Hematopoietic multipotent progenitor cell treated with erythropoietin and hydrocortisone succinate and interleukin-3 and kit ligand, for 8 days (in vitro differentiated cells): ENCODE measurements around the gene HOTAIR.

Source experiments
- DNase-seq: peaks from one replicate; pipeline ENCODE4 v3.0.0-alpha.2; 2015

Gene HOTAIR

GRCh38 chr12:53998110-53998899 is 23.6 kb upstream of the HOTAIR start:
- no peak for DNase-seq

DNA sequence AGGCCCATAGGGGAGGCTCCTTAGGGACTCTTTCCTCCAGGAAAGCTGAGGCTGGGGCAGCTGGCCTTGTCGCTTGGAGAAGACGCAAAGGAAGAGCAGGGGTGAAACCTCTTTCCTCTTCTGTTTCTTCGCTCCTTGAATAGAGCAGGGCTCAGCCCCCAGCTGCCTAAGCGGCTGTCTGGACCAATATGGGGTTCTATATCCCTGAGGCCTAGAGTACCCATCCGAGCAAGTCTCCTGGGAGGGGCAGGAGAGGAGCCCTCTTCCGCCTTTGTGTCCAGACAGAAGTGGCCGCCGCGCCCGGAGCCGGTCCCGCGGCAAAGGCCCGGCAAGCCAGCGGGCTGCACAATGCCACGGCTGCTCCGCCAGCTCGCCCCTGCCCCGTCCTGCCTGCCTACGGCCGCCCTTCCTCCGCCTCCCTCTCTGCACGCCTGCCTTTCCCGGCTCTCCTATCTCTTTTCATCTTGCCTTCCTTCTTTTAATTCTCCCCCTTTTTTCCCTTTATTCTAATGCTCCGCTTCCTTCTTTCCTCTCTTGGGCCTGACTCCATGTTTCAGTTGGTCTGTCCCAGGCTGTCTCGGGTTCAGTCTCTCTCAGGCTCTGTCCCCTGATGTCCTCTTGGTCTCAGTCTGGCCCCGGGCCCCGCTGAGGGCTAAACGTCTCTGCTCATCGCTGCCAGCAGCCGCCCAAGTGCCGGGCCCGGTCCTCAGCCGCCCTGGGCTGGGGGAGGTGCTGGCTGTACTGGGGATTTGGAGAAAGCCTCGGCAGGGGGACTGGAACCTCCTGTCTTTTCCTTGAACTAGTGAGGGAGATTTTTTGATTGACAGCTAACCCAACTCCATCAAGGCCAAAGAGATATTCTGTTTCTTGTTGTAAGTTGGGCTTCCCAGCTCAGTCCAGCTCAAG is 22.7 kb upstream of the HOTAIR start:
- DNase-seq = no peak

DNA sequence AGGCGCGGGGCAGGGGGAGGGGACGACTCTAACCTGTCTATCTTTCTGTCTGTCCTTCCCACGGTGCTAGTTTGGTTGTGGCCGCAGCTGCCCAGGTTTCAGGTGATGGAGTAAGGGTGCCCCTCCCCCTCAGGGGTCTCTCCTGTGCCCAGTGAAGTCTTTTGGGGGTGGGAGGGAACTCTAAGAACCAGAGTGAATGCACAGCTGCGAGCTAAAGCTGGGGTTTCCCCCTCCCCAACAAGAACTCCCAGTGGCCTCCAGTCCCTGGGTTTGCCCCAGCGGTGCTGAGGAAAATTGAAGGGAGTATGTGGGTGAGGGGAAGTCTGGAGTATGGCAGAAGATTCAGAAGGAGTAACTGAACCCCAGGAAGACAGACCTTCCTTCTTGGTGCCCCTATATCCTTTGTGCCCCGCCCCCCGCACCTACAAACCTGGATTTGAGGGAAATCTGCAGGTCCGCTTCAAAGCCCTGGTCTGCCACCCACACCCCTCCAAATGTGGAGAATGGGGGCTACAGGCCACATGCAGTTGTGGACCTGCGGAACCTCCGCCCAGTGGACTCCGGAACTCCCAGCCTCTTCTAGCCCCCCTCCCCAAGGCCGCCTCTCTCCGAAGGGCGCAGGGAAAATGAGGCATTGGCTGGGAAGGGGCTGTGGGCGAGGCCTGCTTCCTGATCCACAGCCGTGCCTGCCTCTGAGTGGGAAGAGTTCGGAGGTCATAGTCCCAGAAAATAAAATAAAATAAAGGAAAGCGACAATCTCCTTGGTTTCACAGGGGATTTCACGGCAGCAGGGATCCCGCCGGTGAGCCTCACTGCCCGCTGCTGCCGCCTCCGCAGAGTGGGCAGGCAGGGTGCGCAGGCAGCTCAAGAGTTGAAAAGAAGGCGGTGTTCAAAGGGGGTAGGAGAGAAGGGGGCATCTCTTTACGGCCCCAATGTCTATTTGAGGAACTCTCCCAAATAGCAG is 21.8 kb upstream of the HOTAIR start:
- no peak for DNase-seq

- no peak for DNase-seq
Measured at GRCh38 chr12:53995378-53996239, 20.9 kb upstream of the HOTAIR start.

DNA sequence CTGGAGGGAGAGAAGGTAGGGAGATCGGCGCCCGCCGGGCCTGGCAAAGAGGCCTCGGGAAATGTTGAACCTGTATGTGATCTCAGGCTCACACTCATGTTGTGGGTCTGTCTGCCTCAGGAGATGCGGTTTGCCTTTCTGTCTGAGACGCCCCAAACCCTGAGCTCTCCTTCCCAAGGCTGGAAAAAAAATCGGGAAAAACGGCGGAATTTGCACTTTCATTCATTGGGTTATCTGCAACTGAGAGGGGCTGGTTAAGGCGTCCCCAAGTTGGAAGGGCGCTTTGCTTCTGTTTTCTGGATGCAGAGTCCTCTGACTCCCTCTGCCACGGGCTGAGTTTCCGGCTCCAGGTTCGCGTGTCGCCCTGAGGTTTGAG is 20.2 kb upstream of the HOTAIR start:
- no peak for DNase-seq

DNA sequence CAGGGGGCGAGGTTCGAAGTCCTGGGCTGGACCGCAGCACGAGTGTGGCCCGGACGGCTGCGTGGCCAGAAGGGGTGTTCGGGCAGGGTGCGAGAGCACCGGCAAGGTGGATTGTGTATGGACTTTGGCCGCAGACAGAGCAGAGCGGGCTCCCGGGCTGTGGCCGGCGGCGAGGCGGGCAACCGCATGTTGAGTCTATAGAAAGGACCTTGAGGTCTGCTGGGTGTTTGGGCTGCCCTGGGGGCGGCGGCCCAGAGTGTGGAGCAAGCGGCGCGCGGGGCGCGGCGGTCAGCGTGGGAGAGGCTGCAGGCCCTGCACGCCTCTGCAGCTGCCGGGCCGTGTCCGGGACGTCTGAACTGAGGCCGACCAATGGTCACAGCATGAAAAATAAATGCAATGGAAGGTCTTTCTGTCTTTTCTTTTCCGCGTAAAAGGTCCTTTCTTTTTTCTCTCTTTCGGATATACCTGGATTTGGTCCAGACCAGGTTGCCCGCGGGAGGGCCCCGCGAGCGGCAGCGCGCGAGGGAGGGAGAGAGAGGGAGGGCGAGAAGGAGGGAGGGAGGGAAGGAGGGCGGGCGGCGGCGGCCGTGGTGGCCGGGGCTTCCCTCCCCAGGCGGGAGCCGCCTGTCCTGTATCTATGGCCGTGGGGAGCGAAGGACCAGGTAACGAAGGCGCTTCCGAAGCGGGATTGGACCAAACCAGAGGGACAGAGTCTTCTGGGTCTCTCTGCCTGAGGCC is 19.7 kb upstream of the HOTAIR start:
- DNase-seq = no peak

- DNase-seq = no peak
Measured at GRCh38 chr12:53994009-53994263, 19.2 kb upstream of the HOTAIR start.

GRCh38 chr12:53993162-53994008 is 18.6 kb upstream of the HOTAIR start:
- no peak for DNase-seq

GRCh38 chr12:53992377-53992889 is 17.7 kb upstream of the HOTAIR start:
- no peak for DNase-seq

DNA sequence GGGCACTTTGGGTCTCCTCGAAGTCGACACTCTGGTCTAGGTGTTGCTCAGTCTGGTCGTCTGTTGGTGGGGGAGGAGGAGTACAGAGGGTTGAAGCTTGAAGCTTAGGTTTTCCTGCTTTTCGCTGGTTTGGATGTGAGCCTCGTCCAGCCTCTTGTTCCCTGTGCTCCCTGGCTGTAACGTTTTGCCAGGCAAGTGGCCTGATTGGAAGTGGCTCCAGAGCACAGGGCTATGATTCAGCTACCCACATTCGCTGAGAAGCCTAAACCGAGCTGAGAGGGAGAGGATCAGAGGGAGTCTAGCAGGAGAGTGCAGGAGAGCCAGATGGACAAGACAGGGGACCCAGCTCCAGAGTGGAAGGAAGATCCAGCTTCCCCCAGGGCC is 16.3 kb upstream of the HOTAIR start:
- no peak for DNase-seq

DNA sequence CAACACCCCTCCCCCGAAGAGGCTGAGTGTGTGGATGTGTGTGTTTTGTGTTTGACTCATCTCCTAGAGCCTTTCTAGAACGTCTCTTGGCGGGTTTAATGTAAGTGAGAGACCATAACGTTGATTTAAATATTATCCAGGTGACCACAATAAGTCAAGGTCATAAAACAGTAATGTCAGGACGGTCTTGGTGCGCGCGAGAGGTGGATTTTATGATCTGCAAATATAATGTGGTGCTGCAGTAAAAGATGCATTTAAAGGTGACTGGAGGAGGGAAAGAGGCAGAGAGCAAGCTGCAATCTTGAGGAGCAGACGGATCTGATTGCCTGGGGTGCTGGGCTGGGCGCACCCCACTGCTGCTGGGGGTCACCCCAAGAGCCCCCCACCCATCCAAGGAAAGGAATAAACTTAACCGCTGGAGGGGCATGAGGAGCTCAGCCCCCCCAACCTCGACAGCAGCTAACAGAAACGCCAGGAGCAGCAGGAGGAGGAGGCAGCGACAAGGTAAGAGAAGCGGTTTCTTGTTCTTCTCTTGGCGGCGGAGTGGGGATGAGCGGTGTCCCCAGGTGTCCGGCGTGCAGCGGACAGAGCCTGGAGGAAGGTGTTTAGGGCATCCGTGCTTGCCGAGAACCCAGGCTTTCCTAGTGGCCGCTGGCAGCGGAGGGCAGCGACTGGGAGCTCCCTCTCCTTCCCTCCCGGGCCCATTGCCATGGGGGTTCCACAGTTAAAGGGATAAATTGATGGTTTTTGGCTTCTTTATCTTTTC is 15.7 kb upstream of the HOTAIR start:
- DNase-seq = no peak

- peak; percentile 50 for DNase-seq
Measured at GRCh38 chr12:53989227-53990113, 14.7 kb upstream of the HOTAIR start.

DNA sequence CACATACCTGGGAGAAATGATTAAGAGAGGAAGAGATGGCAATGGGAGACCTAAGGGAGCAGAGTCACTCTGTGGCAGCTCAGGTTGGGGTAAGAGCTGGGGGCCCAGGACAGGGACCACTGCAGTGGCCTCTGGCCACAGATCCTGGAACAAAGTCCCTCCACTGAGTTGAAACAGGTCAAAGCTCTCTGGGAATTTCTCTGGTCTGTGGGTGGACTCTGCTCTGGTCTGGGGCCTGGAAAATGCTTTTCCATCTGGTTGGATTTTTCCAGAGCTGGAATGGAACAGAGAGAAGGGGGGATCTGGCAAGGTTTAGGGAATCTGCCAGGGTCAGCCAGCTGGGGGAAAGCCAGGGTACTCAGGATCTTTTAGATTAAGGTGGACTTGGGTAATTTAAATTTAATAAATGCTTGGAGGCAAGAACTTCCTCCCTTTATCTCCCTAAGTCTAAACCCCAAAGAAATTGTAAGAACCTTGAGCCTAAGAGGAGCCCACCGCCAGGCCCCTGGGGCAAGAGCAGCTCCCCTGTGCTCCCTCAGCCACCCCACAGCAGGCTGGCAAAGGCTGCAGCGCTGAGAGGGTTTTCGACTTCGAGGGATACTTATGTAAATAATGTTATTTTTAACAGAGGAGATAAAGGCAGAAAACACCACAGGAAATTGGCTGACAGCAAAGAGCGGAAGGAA is 13.9 kb upstream of the HOTAIR start:
- DNase-seq = no peak

GRCh38 chr12:53987787-53988230 is 13.1 kb upstream of the HOTAIR start:
- DNase-seq = no peak

DNA sequence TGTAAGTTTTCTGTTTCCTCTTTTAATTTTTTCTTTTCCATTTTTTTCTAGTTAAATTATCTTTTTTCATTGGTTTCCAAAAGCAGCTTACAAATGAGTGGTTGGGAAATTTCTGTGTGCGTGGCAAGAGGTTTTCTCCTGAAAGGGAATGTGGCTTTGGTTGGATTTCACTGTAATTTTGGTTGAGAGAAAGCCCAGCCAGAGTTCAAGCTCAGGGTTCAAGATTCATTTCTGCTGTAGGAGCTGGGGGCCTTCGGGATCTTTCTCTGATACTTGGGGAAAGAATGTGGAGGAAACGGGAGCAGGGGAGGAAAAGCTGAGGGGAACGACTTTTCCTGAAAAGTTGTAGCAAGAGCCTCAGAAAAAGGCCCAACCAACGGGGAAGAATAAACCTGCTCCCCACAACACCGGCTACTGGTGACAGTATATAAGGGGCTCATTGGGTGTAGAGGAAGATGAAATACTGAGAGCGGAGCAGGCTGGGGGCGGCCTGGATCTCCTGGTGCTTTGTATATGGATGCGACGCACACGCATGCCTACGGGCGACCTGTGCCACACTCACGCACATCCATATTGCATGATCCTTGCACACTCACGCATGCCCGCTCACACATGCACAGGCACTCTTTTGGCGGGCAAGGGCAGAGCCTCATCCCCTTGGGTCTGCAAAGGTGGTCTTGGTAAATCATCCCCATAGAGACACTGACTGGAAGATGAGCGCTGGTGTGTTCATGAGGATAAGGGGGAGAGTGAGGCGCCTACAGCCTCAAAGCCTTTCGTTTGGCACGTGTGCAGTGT is 12.1 kb upstream of the HOTAIR start:
- DNase-seq = no peak

DNA sequence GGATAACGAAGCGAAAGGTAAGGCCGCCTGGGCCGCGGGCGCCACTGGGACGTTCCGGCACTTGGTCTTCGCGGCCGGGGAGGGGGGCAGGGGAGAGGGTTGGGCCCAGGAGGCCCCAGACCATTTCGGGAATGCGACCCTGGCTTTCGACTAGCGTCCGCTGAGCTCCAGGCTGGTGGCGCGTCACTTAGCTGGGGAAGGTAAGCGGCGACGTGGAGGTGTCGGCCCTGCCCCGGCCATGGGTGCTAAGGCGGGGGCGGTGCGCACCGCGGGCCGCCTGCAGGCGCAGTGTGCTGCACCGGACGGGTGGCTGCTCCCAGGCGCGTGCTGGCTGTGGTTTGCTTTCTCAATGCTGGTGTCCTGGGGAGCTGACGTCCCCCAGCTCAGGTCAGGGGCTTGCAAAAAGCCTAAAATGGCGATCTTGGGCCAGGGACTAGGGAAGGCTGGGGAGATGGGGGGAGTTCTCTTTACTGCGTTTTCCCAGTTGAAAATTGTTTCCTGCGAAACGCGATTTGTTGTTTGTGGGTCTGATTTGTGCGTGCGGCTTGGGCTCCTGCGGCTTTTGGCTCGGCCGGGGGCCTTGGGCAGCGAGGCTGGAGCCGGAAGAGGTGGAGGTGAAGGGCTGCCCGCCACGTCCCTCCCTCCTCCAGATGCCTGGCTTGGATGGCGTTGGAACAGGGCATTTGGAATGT is 11.4 kb upstream of the HOTAIR start:
- DNase-seq = no peak
